AG09309 (cell line): Measurements from ENCODE around the gene DAGLA.
A peak's percentile ranks its signal among the peaks of the same experiment; 100 is the strongest.

ENCODE experiments used
- DNase-seq: peaks from one replicate; pipeline ENCODE4 v3.0.0-alpha.2; 2010; ENCODE audit warnings: low read depth
- H3K4me3 ChIP-seq: 2 replicates; pipeline ENCODE4 v1.5.1; 2011; ENCODE audit warnings: mild to moderate bottlenecking, low read depth, low read length, moderate library complexity; ENCODE audit not compliant: control insufficient read depth
- TF ChIP-seq, protein P1 (sequence below): IDR thresholded peaks from 2 replicates; pipeline ENCODE4 v1.5.1; 2011; ENCODE audit warnings: mild to moderate bottlenecking, low read depth, low read length, inconsistent platforms; ENCODE audit not compliant: insufficient read depth, control insufficient read depth; ENCODE audit errors: missing control alignments

DAGLA gene

DNA sequence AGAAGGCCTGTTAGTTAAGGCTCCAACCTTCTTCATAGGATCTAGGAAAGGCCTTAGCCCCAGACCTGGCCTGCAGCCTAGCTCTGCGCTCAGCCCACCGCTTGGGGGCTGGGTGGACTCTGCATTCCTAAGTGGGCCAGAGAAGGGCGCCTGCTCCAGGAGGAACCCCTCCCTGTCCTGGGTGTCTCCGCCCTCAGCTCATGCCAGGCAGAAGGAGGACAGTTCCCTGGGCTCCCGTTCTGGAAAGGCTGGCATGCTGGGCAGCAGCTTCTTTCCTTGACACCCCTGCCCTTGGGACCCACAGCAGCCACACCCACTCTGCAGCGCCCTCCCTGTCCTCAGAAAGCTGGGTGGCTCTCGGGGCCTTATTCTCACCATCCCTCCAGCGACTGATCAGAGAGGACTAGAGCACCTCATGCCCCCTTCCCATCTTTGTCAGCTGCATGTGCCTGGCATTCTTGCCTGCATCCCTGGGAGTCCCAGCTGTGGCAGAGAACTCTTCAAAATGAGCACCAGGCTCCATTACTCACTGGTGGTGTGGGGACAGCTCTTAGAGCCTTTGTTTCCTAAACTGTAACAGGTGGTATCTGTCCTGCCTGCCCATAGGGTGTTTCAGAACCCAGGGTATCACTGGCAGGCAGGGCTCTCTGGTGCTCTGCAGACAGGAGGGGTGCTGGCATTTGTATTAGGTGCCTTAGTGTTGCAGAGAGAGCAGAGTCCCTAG is 51.9 kb downstream of the DAGLA start:
- TF ChIP-seq, protein P1, sequence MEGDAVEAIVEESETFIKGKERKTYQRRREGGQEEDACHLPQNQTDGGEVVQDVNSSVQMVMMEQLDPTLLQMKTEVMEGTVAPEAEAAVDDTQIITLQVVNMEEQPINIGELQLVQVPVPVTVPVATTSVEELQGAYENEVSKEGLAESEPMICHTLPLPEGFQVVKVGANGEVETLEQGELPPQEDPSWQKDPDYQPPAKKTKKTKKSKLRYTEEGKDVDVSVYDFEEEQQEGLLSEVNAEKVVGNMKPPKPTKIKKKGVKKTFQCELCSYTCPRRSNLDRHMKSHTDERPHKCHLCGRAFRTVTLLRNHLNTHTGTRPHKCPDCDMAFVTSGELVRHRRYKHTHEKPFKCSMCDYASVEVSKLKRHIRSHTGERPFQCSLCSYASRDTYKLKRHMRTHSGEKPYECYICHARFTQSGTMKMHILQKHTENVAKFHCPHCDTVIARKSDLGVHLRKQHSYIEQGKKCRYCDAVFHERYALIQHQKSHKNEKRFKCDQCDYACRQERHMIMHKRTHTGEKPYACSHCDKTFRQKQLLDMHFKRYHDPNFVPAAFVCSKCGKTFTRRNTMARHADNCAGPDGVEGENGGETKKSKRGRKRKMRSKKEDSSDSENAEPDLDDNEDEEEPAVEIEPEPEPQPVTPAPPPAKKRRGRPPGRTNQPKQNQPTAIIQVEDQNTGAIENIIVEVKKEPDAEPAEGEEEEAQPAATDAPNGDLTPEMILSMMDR = no peak
- no peak overlapping the region for H3K4me3 ChIP-seq
- DNase-seq = no peak

DNA sequence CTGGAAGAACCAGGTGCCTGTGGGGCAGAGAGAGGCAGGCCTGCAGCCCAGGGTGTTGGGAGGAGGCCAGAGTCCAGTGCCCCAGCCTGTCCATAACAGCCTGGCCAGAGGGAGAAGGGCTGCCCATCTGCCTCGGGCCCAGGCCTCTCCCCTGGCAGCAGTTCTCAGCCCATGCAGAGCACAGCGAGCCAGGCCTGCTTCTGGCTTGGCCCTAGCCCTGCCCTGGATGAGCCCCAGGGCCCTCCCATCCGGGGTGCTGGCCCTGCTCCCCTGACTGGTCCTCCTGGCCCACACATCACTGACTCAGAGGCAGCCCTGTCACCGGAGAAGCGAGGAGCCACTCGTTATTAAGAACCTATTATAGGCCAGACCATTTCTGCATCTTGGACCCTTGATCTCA is 52.5 kb downstream of the DAGLA start:
- no peak overlapping the region for H3K4me3 ChIP-seq
- no peak for DNase-seq
- TF ChIP-seq, protein P1 = no peak

GRCh38 chr11:61733120-61733978 is 53.2 kb downstream of the DAGLA start:
- no peak overlapping the region for H3K4me3 ChIP-seq
- peak; percentile 35 for DNase-seq
- TF ChIP-seq, protein P1 = peak; percentile 99

- DNase-seq = no peak
- H3K4me3 ChIP-seq = no peak overlapping the region
- TF ChIP-seq, protein P1 = no peak
Observed at GRCh38 chr11:61734767-61735166, 54.6 kb downstream of the DAGLA start.

GRCh38 chr11:61735391-61735790 is 55.2 kb downstream of the DAGLA start:
- no peak for DNase-seq
- TF ChIP-seq, protein P1 = no peak
- H3K4me3 ChIP-seq = no peak overlapping the region

DNA sequence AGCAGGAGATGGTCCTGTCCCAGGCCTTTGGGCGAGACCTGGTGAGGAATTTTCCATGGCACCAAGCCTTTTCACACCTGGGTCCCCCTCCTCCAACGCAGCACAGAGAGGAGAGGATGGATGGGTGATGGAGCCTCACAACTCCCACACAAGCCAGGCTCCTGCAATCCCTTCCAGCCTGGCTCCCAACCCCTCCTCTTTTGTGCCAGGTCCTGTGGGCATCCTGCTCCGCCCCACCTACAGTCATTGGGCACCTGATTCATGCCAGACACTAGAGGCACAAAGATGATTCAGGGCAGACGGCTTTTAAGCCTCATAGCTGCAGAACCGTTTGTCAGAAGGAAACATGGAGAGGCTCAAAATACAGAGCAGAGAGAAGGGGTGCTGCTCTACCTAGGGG is 56.1 kb downstream of the DAGLA start:
- no peak overlapping the region for H3K4me3 ChIP-seq
- no peak for DNase-seq
- TF ChIP-seq, protein P1 = no peak
